ENCODE measurements around the gene CPLX3.

CPLX3 gene

GRCh38 chr15:74794970-74795349, 31.5 kb upstream of the CPLX3 start:
- DNase-seq (ENCODE audit: extremely low read depth, low read depth): no peak
- TF ChIP-seq CTCF (IDR thresholded peaks at IDR 0.05; ENCODE audit: low read depth, low read length): no peak

- no peak for DNase-seq (ENCODE audit: extremely low read depth, low read depth)
- TF ChIP-seq CTCF (IDR thresholded peaks at IDR 0.05; ENCODE audit: low read depth, low read length): no peak
Observed at GRCh38 chr15:74795966-74796625, 30.3 kb upstream of the CPLX3 start.

GRCh38 chr15:74798388-74799254, 27.8 kb upstream of the CPLX3 start:
- no peak for DNase-seq (ENCODE audit: extremely low read depth, low read depth)

GRCh38 chr15:74799255-74799855, 27.1 kb upstream of the CPLX3 start:
- DNase-seq (ENCODE audit: extremely low read depth, low read depth): no peak
- no peak for TF ChIP-seq CTCF (IDR thresholded peaks at IDR 0.05; ENCODE audit: low read depth, low read length)

More at GRCh38 chr15:74798388-74799254, 27.8 kb upstream of the CPLX3 start:
- no peak for TF ChIP-seq CTCF (IDR thresholded peaks at IDR 0.05; ENCODE audit: low read depth, low read length)

GRCh38 chr15:74799856-74800558, 26.4 kb upstream of the CPLX3 start:
- TF ChIP-seq CTCF (IDR thresholded peaks at IDR 0.05; ENCODE audit: low read depth, low read length): peak; percentile 97
- DNase-seq (ENCODE audit: extremely low read depth, low read depth): peak; percentile 31

- TF ChIP-seq CTCF (IDR thresholded peaks at IDR 0.05; ENCODE audit: low read depth, low read length): no peak
- DNase-seq (ENCODE audit: extremely low read depth, low read depth): no peak
Observed at GRCh38 chr15:74800559-74801094, 25.8 kb upstream of the CPLX3 start.
